HEK293T (cell line): ENCODE results near the gene EIF4E3.

Experiments used
- CTCF ChIA-PET: fragments of 350-600 bp; formaldehyde crosslinking; extraction: SDS; loops from one replicate; lab custom pipeline; 2021; ENCODE audit warnings: antibody characterized with exemption, inconsistent platforms; lab: Yijun Ruan, JAX
- POLR2A ChIA-PET: fragments of 350-600 bp; formaldehyde crosslinking; extraction: SDS; loops from one replicate; lab custom pipeline; 2020; ENCODE audit warnings: antibody characterized with exemption, inconsistent platforms; lab: Yijun Ruan, JAX
- DNase-seq: peaks from one replicate; pipeline ENCODE4 v3.0.0; 2012; ENCODE audit warnings: mixed read lengths; ENCODE audit errors: extremely low spot score
- ARNT ChIP-seq: fragments of 450-650 bp; IDR thresholded peaks from 2 replicates; pipeline ENCODE4 v1.6.1; 2017; ENCODE audit warnings: mild to moderate bottlenecking
- BHLHE40 ChIP-seq: fragments of 450-650 bp; IDR thresholded peaks from 2 replicates; pipeline ENCODE4 v1.6.1; 2016; ENCODE audit warnings: mild to moderate bottlenecking, moderate library complexity, borderline replicate concordance
- CTBP1 ChIP-seq: fragments of 450-650 bp; IDR thresholded peaks from 2 replicates; pipeline ENCODE4 v1.6.1; 2016; ENCODE audit warnings: borderline replicate concordance
- ELF4 ChIP-seq: fragments of 450-650 bp; IDR thresholded peaks from 2 replicates; pipeline ENCODE4 v1.6.1; 2017; ENCODE audit warnings: antibody characterized with exemption
- FOXA1 ChIP-seq: fragments of 450-650 bp; IDR thresholded peaks from 2 replicates; pipeline ENCODE4 v1.6.1; 2016; ENCODE audit warnings: mild to moderate bottlenecking
- FOXK2 ChIP-seq: fragments of 450-650 bp; IDR thresholded peaks from 2 replicates; pipeline ENCODE4 v1.6.1; 2016; ENCODE audit warnings: mild to moderate bottlenecking
- FOXM1 ChIP-seq: fragments of 450-650 bp; IDR thresholded peaks from 2 replicates; pipeline ENCODE4 v1.6.1; 2017; ENCODE audit warnings: mild to moderate bottlenecking, borderline replicate concordance
- HDGF ChIP-seq: fragments of 450-650 bp; IDR thresholded peaks from 2 replicates; pipeline ENCODE4 v1.6.1; 2017; ENCODE audit warnings: antibody characterized with exemption, borderline replicate concordance
- L3MBTL2 ChIP-seq: fragments of 450-650 bp; conservative IDR thresholded peaks from 2 replicates; pipeline ENCODE4 v1.6.1; 2016; ENCODE audit warnings: mild to moderate bottlenecking
- LEF1 ChIP-seq: fragments of 450-650 bp; IDR thresholded peaks from 2 replicates; pipeline ENCODE4 v1.6.1; 2017; ENCODE audit warnings: mild to moderate bottlenecking, borderline replicate concordance
- NFRKB ChIP-seq: fragments of 450-650 bp; IDR thresholded peaks from 2 replicates; pipeline ENCODE4 v1.6.1; 2016; ENCODE audit warnings: mild to moderate bottlenecking, moderate library complexity
- SP1 ChIP-seq: fragments of 450-650 bp; IDR thresholded peaks from 2 replicates; pipeline ENCODE4 v1.6.1; 2017
- SUZ12 ChIP-seq: fragments of 450-650 bp; IDR thresholded peaks from 2 replicates; pipeline ENCODE4 v1.6.1; 2016; ENCODE audit warnings: mild to moderate bottlenecking
- TARDBP ChIP-seq: fragments of 450-650 bp; IDR thresholded peaks from 2 replicates; pipeline ENCODE4 v1.6.1; 2016
- ZNF384 ChIP-seq: fragments of 450-650 bp; IDR thresholded peaks from 2 replicates; pipeline ENCODE4 v1.6.1; 2016
- TF ChIP-seq, protein P1 (sequence below): fragments of 450-650 bp; IDR thresholded peaks from 2 replicates; pipeline ENCODE4 v1.6.1; 2016

The EIF4E3 gene

DNA sequence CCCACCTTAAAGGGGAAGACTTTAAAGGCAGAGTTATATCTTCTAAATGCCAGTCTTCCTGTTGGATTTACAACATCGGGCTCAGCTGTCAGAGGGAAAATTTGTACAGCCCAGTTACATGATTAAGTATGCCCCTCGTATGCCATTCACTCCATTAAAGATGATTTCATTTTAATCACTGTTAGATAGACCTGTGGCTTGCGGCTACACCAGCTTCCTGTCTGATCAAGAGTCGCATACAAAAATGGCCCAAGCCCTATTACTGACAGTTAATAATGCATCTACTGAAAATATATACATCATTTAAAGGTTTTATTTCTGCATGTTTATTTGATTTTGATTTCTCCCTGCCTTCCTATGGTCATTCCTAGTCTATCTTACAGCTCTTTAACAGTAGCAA lies 7.1 kb downstream of the EIF4E3 start:
- TF ChIP-seq FOXA1 (no peak), FOXM1 (no peak), FOXK2 (no peak), SUZ12 (no peak), HDGF (no peak), ARNT (no peak), NFRKB (no peak), CTBP1 (no peak), ZNF384 (no peak), TARDBP (no peak), LEF1 (no peak), BHLHE40 (no peak), L3MBTL2 (no peak), ELF4 (no peak), SP1 (no peak)
- TF ChIP-seq, protein P1, sequence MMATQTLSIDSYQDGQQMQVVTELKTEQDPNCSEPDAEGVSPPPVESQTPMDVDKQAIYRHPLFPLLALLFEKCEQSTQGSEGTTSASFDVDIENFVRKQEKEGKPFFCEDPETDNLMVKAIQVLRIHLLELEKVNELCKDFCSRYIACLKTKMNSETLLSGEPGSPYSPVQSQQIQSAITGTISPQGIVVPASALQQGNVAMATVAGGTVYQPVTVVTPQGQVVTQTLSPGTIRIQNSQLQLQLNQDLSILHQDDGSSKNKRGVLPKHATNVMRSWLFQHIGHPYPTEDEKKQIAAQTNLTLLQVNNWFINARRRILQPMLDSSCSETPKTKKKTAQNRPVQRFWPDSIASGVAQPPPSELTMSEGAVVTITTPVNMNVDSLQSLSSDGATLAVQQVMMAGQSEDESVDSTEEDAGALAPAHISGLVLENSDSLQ: no peak
- DNase-seq: no peak
- CTCF ChIA-PET: interaction anchor here (0.6 kb wide), 1 partner anchor 441 kb away, joined by 8 read pairs; no protein-coding TSS in a partner anchor
- POLR2A ChIA-PET: no interaction called here

- TF ChIP-seq ZNF384 (no peak), HDGF (no peak), FOXM1 (no peak), NFRKB (no peak), SP1 (no peak), FOXA1 (no peak), CTBP1 (no peak), ELF4 (no peak), FOXK2 (no peak), ARNT (no peak), BHLHE40 (no peak), LEF1 (no peak), TARDBP (no peak)
- TF ChIP-seq, protein P1: no peak
- CTCF ChIA-PET: no interaction called here
Observed at GRCh38 chr3:71714595-71714994, 10.6 kb downstream of the EIF4E3 start.

DNA sequence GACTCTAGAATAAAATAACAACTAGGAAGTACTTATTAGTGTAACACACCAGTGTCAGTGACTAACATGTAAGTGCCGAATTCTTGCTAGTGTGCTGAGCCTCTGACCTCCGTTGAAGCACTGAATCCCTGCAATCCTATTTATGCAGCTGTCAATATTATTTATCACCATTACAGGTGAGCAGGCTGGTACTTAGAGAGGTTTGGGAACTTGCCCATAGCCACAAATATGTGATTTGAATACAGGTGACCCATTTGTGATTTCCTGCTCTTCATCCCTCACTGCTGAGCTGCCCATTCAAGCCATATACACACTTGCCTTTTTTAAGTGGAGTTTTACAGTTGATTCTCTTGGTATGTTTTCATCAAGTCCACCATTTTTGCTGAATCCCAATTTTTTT lies 12.2 kb downstream of the EIF4E3 start:
- POLR2A ChIA-PET: no interaction called here
- TF ChIP-seq FOXK2 (no peak), NFRKB (no peak), BHLHE40 (no peak), ZNF384 (no peak), CTBP1 (no peak), SP1 (no peak), TARDBP (no peak), ARNT (no peak), FOXA1 (no peak), L3MBTL2 (no peak), FOXM1 (no peak)
- CTCF ChIA-PET: interaction anchor here (0.7 kb wide), 1 partner anchor 162 kb away, joined by 3 read pairs; no protein-coding TSS in a partner anchor
- no peak for DNase-seq

More at GRCh38 chr3:71714595-71714994, 10.6 kb downstream of the EIF4E3 start:
- POLR2A ChIA-PET: no interaction called here
- DNase-seq: no peak

DNA sequence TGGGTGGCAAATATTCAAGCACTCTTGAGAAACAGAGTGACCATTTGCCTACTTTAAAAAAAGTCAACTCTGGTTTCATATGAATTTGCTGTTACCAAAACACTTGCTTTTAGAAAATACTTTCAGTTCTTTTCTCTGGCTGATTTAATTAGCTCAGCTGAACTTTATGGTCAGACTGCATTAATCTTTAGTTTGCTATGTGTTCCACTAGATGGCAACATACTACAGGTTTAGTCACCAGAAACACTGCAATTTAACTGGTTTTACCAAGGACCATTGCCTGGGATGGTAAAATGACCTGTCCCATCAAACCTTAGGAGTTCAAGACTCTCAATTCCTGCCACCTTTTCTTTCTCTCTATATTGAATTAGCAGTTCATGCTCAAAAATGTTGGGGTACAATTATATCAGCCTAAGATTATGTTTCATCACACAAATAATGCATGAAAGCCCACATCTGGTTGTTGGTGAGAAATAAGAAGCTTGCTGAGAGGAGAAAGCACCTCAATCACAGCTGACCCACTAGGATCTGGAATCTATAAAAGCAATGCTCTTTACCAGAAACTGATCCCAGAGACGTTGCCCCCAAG lies 14.2 kb downstream of the EIF4E3 start:
- ChIA-PET CTCF (interaction anchor here (0.6 to 1.5 kb wide), 10 partner anchors 9 to 1109 kb away, joined by 3 to 7 read pairs (median 3); no protein-coding TSS in a partner anchor), POLR2A (no interaction called here)
- DNase-seq: peak; percentile 68
- TF ChIP-seq ZNF384: no peak
- TF ChIP-seq L3MBTL2: no peak
- TF ChIP-seq, protein P1: no peak
- TF ChIP-seq HDGF: no peak
- no peak for TF ChIP-seq ELF4
- no peak for TF ChIP-seq LEF1
- no peak for TF ChIP-seq FOXM1
- no peak for TF ChIP-seq CTBP1

DNA sequence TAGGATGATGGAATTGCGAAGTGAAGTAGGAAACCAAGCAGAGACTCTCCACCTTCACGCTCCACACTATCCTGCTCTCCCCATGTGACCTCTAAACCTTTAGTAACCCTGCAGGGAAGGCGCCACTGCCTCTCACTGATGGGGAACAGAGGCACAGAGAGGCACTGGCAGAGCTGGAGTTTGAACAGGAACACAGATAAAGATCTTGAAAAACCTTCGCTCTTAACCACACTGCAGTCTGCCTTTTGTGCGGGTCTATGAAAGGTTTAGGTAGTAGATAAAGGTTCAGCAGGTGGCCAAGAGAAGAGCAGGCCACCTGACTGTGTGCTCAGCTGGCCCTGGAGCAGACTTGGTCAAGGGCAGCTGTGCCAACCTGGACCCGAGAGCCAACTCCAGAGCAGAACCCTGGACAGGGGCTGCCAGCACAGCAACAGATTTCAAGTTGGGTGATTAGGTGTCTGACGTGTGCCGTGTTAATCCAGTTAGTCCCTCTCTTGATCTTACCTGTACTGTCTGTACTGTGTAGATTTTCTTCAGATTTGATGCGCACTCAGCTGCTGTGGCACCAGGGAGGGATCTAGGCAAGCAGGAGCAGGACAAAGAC lies 15.2 kb downstream of the EIF4E3 start:
- no peak for DNase-seq
- POLR2A ChIA-PET: no interaction called here
- TF ChIP-seq HDGF: no peak
- TF ChIP-seq ARNT: no peak
- no peak for TF ChIP-seq FOXA1
- no peak for TF ChIP-seq LEF1
- TF ChIP-seq FOXM1: no peak
- no peak for TF ChIP-seq FOXK2
- TF ChIP-seq BHLHE40: no peak
- TF ChIP-seq, protein P1: no peak

More for the DNA sequence above, 15.2 kb downstream of the EIF4E3 start:
- CTCF ChIA-PET: no interaction called here
